Calu3 (cell line): Measurements from ENCODE around the gene MAP2. TPM values are rescaled to one million over a fixed set of nuclear protein-coding genes. Genes with fewer than 3 reads are reported as not detected.

Experiments used
- BruUV-seq: library from RNA; stranded (reverse); fragments of 400-500 nt; replicated peaks from 2 replicates; lab custom pipeline; 2021; lab: Mats Ljungman, UMichigan
- CTCF ChIA-PET: fragments of 300-600 bp; sonication (Branson Sonifier 250); formaldehyde crosslinking; loops from one replicate; lab custom pipeline; 2022; ENCODE audit warnings: antibody characterized with exemption; lab: Charles Lee
- DNase-seq: peaks from one replicate; pipeline ENCODE4 v3.0.0; 2022
- H3K27ac Mint-ChIP-seq: one replicate; pipeline ENCODE4 v1.8.0; 2022; ENCODE audit warnings: mixed read lengths; ENCODE audit not compliant: unreplicated experiment
- H3K27me3 Mint-ChIP-seq: one replicate; pipeline ENCODE4 v1.8.0; 2022; ENCODE audit warnings: mixed read lengths; ENCODE audit not compliant: unreplicated experiment
- H3K36me3 Mint-ChIP-seq: one replicate; pipeline ENCODE4 v1.8.0; 2022; ENCODE audit warnings: mild to moderate bottlenecking, moderate library complexity, mixed read lengths; ENCODE audit not compliant: insufficient read depth, unreplicated experiment
- H3K4me1 Mint-ChIP-seq: one replicate; pipeline ENCODE4 v1.8.0; 2022; ENCODE audit warnings: mild to moderate bottlenecking, low read depth, mixed read lengths; ENCODE audit not compliant: unreplicated experiment
- H3K4me3 Mint-ChIP-seq: one replicate; pipeline ENCODE4 v1.8.0; 2022; ENCODE audit warnings: mild to moderate bottlenecking, low read depth, moderate library complexity, mixed read lengths; ENCODE audit not compliant: unreplicated experiment
- H3K9me3 Mint-ChIP-seq: one replicate; pipeline ENCODE4 v1.8.0; 2022; ENCODE audit warnings: low read depth, mixed read lengths; ENCODE audit not compliant: unreplicated experiment
- CTCF ChIP-seq: fragments of 200-600 bp; IDR thresholded peaks from one replicate; pipeline ENCODE4 v1.8.0; 2022; ENCODE audit warnings: antibody characterized with exemption; ENCODE audit not compliant: unreplicated experiment
- intact Hi-C: fragments of 100-400 bp; cut with micrococcal nuclease; formaldehyde crosslinking; loops from one replicate; pipeline ENCODE4 v1.10.0; 2022; ENCODE audit not compliant: unreplicated experiment
- total RNA-seq: library from RNA; stranded (reverse); gene quantifications from 2 replicates; pipeline ENCODE4 v1.2.3, GENCODE V29; 2022

MAP2 gene
- total RNA-seq, 1 experiment from 2014 or later, result 11.2 TPM

- BruUV-seq, result no TSS peak
- no peak for TF ChIP-seq CTCF
- H3K4me1 Mint-ChIP-seq, result no peaks in the 10 kb centered on the region
- no peak overlapping the region for H3K4me3 Mint-ChIP-seq
- intact Hi-C loops, result no loop called here
- peaks cover 7% of the 10 kb centered on the region for H3K9me3 Mint-ChIP-seq
- CTCF ChIA-PET, result no interaction called here
- H3K36me3 Mint-ChIP-seq, result no peaks in the 10 kb centered on the region
- no peaks in the 10 kb centered on the region for H3K27me3 Mint-ChIP-seq
- no peak for DNase-seq
- H3K27ac Mint-ChIP-seq, result no peak overlapping the region
Observed at GRCh38 chr2:209411718-209412117, 12.1 kb upstream of the MAP2 start.

- no peak for TF ChIP-seq CTCF
- no peaks in the 10 kb centered on the region for H3K36me3 Mint-ChIP-seq
- no peak overlapping the region for H3K27ac Mint-ChIP-seq
- H3K4me1 Mint-ChIP-seq, result no peaks in the 10 kb centered on the region
- BruUV-seq, result no TSS peak
- DNase-seq, result no peak
- H3K9me3 Mint-ChIP-seq, result peaks cover 7% of the 10 kb centered on the region
- H3K4me3 Mint-ChIP-seq, result no peak overlapping the region
- CTCF ChIA-PET, result no interaction called here
- no peaks in the 10 kb centered on the region for H3K27me3 Mint-ChIP-seq
- intact Hi-C loops, result no loop called here
Observed at GRCh38 chr2:209413311-209414014, 10.4 kb upstream of the MAP2 start.

GRCh38 chr2:209416913-209417312 is 6.9 kb upstream of the MAP2 start:
- intact Hi-C loops, result no loop called here
- no peak for TF ChIP-seq CTCF
- H3K36me3 Mint-ChIP-seq, result no peaks in the 10 kb centered on the region
- no TSS peak for BruUV-seq
- no peak overlapping the region for H3K27ac Mint-ChIP-seq
- H3K4me1 Mint-ChIP-seq, result no peaks in the 10 kb centered on the region
- H3K4me3 Mint-ChIP-seq, result no peak overlapping the region
- DNase-seq, result no peak
- H3K9me3 Mint-ChIP-seq, result peaks cover 7% of the 10 kb centered on the region
- CTCF ChIA-PET, result no interaction called here
- no peaks in the 10 kb centered on the region for H3K27me3 Mint-ChIP-seq

GRCh38 chr2:209422191-209422754 is 1.6 kb upstream of the MAP2 start:
- no peak for TF ChIP-seq CTCF
- no peak for DNase-seq
- H3K36me3 Mint-ChIP-seq, result peaks cover 23% of the 10 kb centered on the region
- no peak overlapping the region for H3K4me3 Mint-ChIP-seq
- H3K9me3 Mint-ChIP-seq, result no peaks in the 10 kb centered on the region
- CTCF ChIA-PET, result interaction anchor here (0.8 kb wide), 1 partner anchor 88 kb away, joined by 3 read pairs; no protein-coding TSS in a partner anchor
- BruUV-seq, result no TSS peak
- no peak overlapping the region for H3K27ac Mint-ChIP-seq
- intact Hi-C loops, result no loop called here
- H3K27me3 Mint-ChIP-seq, result no peaks in the 10 kb centered on the region
- H3K4me1 Mint-ChIP-seq, result peaks cover 35% of the 10 kb centered on the region
